Neural progenitor cell (in vitro differentiated cells): ENCODE measurements around the gene SLC2A6. TPM values are rescaled to one million over a fixed set of nuclear protein-coding genes. Genes with fewer than 3 reads are reported as not detected.
A peak's percentile ranks its signal among the peaks of the same experiment; 100 is the strongest.

Experiments
- DNase-seq: peaks from one replicate; pipeline ENCODE4 v3.0.0-alpha.2; 2016; ENCODE audit warnings: low spot score
- H2AFZ ChIP-seq: fragments of 200-600 bp; sonication (generic); replicated peaks from 2 replicates; pipeline ENCODE4 v1.6.1; 2016; ENCODE audit warnings: antibody characterized with exemption
- H3F3A ChIP-seq: fragments of 200-600 bp; sonication (generic); 2 replicates; pipeline ENCODE4 v1.6.1; 2016; ENCODE audit warnings: antibody characterized with exemption, low read depth
- H3K27ac ChIP-seq: fragments of 200-600 bp; sonication (generic); 2 replicates; pipeline ENCODE4 v1.5.1; 2016; ENCODE audit warnings: mild to moderate bottlenecking
- H3K27me3 ChIP-seq: fragments of 200-600 bp; sonication (generic); 2 replicates; pipeline ENCODE4 v1.6.1; 2016; ENCODE audit warnings: mild to moderate bottlenecking, moderate library complexity
- H3K36me3 ChIP-seq: fragments of 200-600 bp; sonication (generic); 2 replicates; pipeline ENCODE4 v1.5.1; 2016
- H3K4me1 ChIP-seq: fragments of 200-600 bp; sonication (generic); 2 replicates; pipeline ENCODE4 v1.6.1; 2016; ENCODE audit warnings: mixed run types
- H3K4me2 ChIP-seq: fragments of 200-600 bp; sonication (generic); 2 replicates; pipeline ENCODE4 v1.6.1; 2016
- H3K4me3 ChIP-seq: fragments of 200-600 bp; sonication (generic); 2 replicates; pipeline ENCODE4 v1.5.1; 2016
- H3K79me2 ChIP-seq: fragments of 200-600 bp; sonication (generic); 2 replicates; pipeline ENCODE4 v1.6.1; 2016; ENCODE audit warnings: low read depth
- H3K9ac ChIP-seq: fragments of 200-600 bp; sonication (generic); 2 replicates; pipeline ENCODE4 v1.6.1; 2016
- H3K9me3 ChIP-seq: fragments of 200-600 bp; sonication (generic); 2 replicates; pipeline ENCODE4 v1.5.1; 2016; ENCODE audit warnings: low read depth
- H4K20me1 ChIP-seq: fragments of 200-600 bp; sonication (generic); 2 replicates; pipeline ENCODE4 v1.6.1; 2016; ENCODE audit warnings: low read depth
- H3K27ac Mint-ChIP-seq: 3 replicates; pipeline ENCODE4 v1.8.0; 2021; ENCODE audit warnings: mixed read lengths
- H3K27me3 Mint-ChIP-seq: 2 replicates; pipeline ENCODE4 v1.8.0; 2022; ENCODE audit warnings: low read depth, mild to moderate bottlenecking, inconsistent platforms, moderate library complexity, mixed read lengths; ENCODE audit not compliant: insufficient read depth
- H3K36me3 Mint-ChIP-seq: 3 replicates; pipeline ENCODE4 v1.8.0; 2021; ENCODE audit warnings: mixed read lengths
- H3K4me1 Mint-ChIP-seq: 3 replicates; pipeline ENCODE4 v1.8.0; 2021; ENCODE audit warnings: mixed read lengths
- H3K4me3 Mint-ChIP-seq: 3 replicates; pipeline ENCODE4 v1.8.0; 2021; ENCODE audit warnings: mild to moderate bottlenecking, moderate library complexity, mixed read lengths
- H3K9me3 Mint-ChIP-seq: 3 replicates; pipeline ENCODE4 v1.8.0; 2020; ENCODE audit warnings: mixed read lengths
- CTCF ChIP-seq: fragments of 200-600 bp; sonication (generic); IDR thresholded peaks from 2 replicates; pipeline ENCODE4 v1.5.1; 2017; ENCODE audit warnings: antibody characterized with exemption, mild to moderate bottlenecking
- EZH2 ChIP-seq: fragments of 200-600 bp; sonication (generic); IDR thresholded peaks from 2 replicates; pipeline ENCODE4 v1.6.1; 2017; ENCODE audit warnings: antibody characterized with exemption, mild to moderate bottlenecking, moderate library complexity
- EZH2phosphoT487 ChIP-seq: fragments of 200-600 bp; sonication (generic); IDR thresholded peaks from 2 replicates; pipeline ENCODE4 v1.6.1; 2017; ENCODE audit warnings: antibody characterized with exemption
- total RNA-seq: library from RNA; depleted of rRNA; stranded (reverse); fragments of >200 nt; gene quantifications from 2 replicates; pipeline ENCODE4 v1.2.3, GENCODE V29; 2015; ENCODE audit warnings: low replicate concordance

Gene SLC2A6
- total RNA-seq, 1 donor from 2014 or later = 2.3 TPM

GRCh38 chr9:133468374-133468773 lies 10.5 kb downstream of the SLC2A6 start:
- no peak for DNase-seq
- peaks cover 3% of the 10 kb centered on the region for H3K36me3 Mint-ChIP-seq
- Histone ChIP-seq H3K4me2 (no peak overlapping the region), H3K9me3 (no peaks in the 10 kb centered on the region), H2AFZ (no peak overlapping the region), H3K27me3 (no peaks in the 10 kb centered on the region), H3K36me3 (no peaks in the 10 kb centered on the region), H3K27ac (no peak overlapping the region), H3K4me1 (no peaks in the 10 kb centered on the region), H3K79me2 (no peaks in the 10 kb centered on the region), H3K4me3 (no peak overlapping the region), H3F3A (peaks cover 3% of the 10 kb centered on the region), H4K20me1 (peaks cover 17% of the 10 kb centered on the region), H3K9ac (no peak overlapping the region)
- H3K9me3 Mint-ChIP-seq = no peaks in the 10 kb centered on the region
- H3K27me3 Mint-ChIP-seq = peaks cover 9% of the 10 kb centered on the region
- no peak for TF ChIP-seq EZH2phosphoT487
- TF ChIP-seq EZH2 = no peak
- TF ChIP-seq CTCF = no peak
- no peak overlapping the region for H3K27ac Mint-ChIP-seq
- no peak overlapping the region for H3K4me3 Mint-ChIP-seq
- H3K4me1 Mint-ChIP-seq = peaks cover 4% of the 10 kb centered on the region

GRCh38 chr9:133467101-133467500 lies 11.8 kb downstream of the SLC2A6 start:
- H3K27ac Mint-ChIP-seq = no peak overlapping the region
- peak; percentile 37 for DNase-seq
- Histone ChIP-seq H3K36me3 (no peaks in the 10 kb centered on the region), H3K9ac (no peak overlapping the region), H3K9me3 (no peaks in the 10 kb centered on the region), H3K4me2 (no peak overlapping the region), H4K20me1 (peaks cover 30% of the 10 kb centered on the region), H3K27me3 (no peaks in the 10 kb centered on the region), H3K79me2 (peaks cover 4% of the 10 kb centered on the region), H3K4me1 (no peaks in the 10 kb centered on the region), H3F3A (peaks cover 3% of the 10 kb centered on the region), H3K27ac (no peak overlapping the region), H3K4me3 (no peak overlapping the region), H2AFZ (no peak overlapping the region)
- peaks cover 3% of the 10 kb centered on the region for H3K36me3 Mint-ChIP-seq
- no peaks in the 10 kb centered on the region for H3K9me3 Mint-ChIP-seq
- H3K4me3 Mint-ChIP-seq = no peak overlapping the region
- H3K27me3 Mint-ChIP-seq = peaks cover 9% of the 10 kb centered on the region
- TF ChIP-seq CTCF = peak; percentile 31
- no peak for TF ChIP-seq EZH2
- peaks cover 11% of the 10 kb centered on the region for H3K4me1 Mint-ChIP-seq

- no peak for DNase-seq
- H3K9me3 Mint-ChIP-seq = no peaks in the 10 kb centered on the region
- Histone ChIP-seq H3K9me3 (no peaks in the 10 kb centered on the region), H3K79me2 (peaks cover 15% of the 10 kb centered on the region), H3F3A (peaks cover 5% of the 10 kb centered on the region), H3K9ac (no peak overlapping the region), H2AFZ (no peak overlapping the region), H3K4me1 (peaks cover 2% of the 10 kb centered on the region), H4K20me1 (peaks cover 41% of the 10 kb centered on the region), H3K27ac (no peak overlapping the region), H3K27me3 (no peaks in the 10 kb centered on the region), H3K36me3 (no peaks in the 10 kb centered on the region), H3K4me2 (no peak overlapping the region), H3K4me3 (no peak overlapping the region)
- H3K27ac Mint-ChIP-seq = no peak overlapping the region
- TF ChIP-seq EZH2 = no peak
- no peak for TF ChIP-seq CTCF
- no peak for TF ChIP-seq EZH2phosphoT487
- peaks cover 6% of the 10 kb centered on the region for H3K27me3 Mint-ChIP-seq
- H3K4me3 Mint-ChIP-seq = no peak overlapping the region
- peaks cover 20% of the 10 kb centered on the region for H3K4me1 Mint-ChIP-seq
- H3K36me3 Mint-ChIP-seq = peaks cover 3% of the 10 kb centered on the region
Observed at GRCh38 chr9:133465984-133466383, 12.9 kb downstream of the SLC2A6 start.
